HCT116 (cell line): ENCODE measurements around the gene AMACR. TPM values are rescaled to one million over a fixed set of nuclear protein-coding genes. Genes with fewer than 3 reads are reported as not detected.

Experiments
- ATAC-seq: fragments of 200-7000 bp; cut with Tn5 transposase; 2 replicates; pipeline ENCODE4 v1.9.1; 2020; ENCODE audit warnings: mild to moderate bottlenecking, moderate library complexity
- BruUV-seq: library from RNA; stranded (reverse); fragments of 400-500 nt; replicated peaks from 2 replicates; lab custom pipeline; 2021; lab: Mats Ljungman, UMichigan
- CTCF ChIA-PET: fragments of 300-600 bp; sonication (Branson Sonifier 250); formaldehyde crosslinking; loops from one replicate; lab custom pipeline; 2021; ENCODE audit warnings: antibody characterized with exemption; lab: Charles Lee
- POLR2A ChIA-PET: fragments of 300-600, 350-600 bp; sonication (Branson Sonifier 250); formaldehyde crosslinking; loops from one replicate; lab custom pipeline; 2021; ENCODE audit warnings: antibody characterized with exemption; lab: Charles Lee
- RAD21 ChIA-PET, 2 experiments: fragments of 300-600 bp; sonication (Branson Sonifier 250); formaldehyde crosslinking; loops; one replicate each; lab custom pipeline; 2023; ENCODE audit warnings: low total read pairs in 2 of 2; ENCODE audit not compliant: uncharacterized antibody in 2 of 2, unreplicated experiment in 2 of 2, low non-redundant PET in 1 of 2; lab: Charles Lee
- DNase-seq: peaks from one replicate; pipeline ENCODE4 v3.0.0-alpha.2; 2010; ENCODE audit warnings: low read depth, low spot score
- H2AFZ ChIP-seq: fragments of 200-600 bp; shearing (Covaris generic), sonication (generic); 2 replicates; pipeline ENCODE4 v1.6.1; 2017; ENCODE audit warnings: low read depth, mixed run types, mixed read lengths, antibody characterized with exemption, low read length; ENCODE audit not compliant: poor library complexity, severe bottlenecking
- H3K27ac ChIP-seq: 2 replicates; pipeline ENCODE4 v1.5.1; 2012; ENCODE audit warnings: low read depth, low read length
- H3K27me3 ChIP-seq: fragments of 200-600 bp; sonication (generic); 2 replicates; pipeline ENCODE4 v1.6.1; 2016; ENCODE audit warnings: mixed run types, low read length, mixed read lengths; ENCODE audit not compliant: insufficient read depth
- H3K36me3 ChIP-seq, 2 experiments: fragments of 200-500 bp in 1 of 2; fragments of 200-600 bp in 1 of 2; sonication (Bioruptor generic) in 1 of 2; sonication (generic) in 1 of 2; 2 replicates each; pipeline versions ENCODE4 v1.5.1 to v1.6.1; 2014 to 2016; ENCODE audit warnings: low read length in 2 of 2, inconsistent platforms in 1 of 2, mixed read lengths in 1 of 2, mixed run types in 1 of 2; ENCODE audit not compliant: insufficient read depth in 2 of 2, control insufficient read depth in 1 of 2
- H3K4me1 ChIP-seq, 2 experiments: fragments of 200-600 bp in 1 of 2; sonication (generic) in 1 of 2; 2 replicates each; pipeline versions ENCODE4 v1.5.1 to v1.6.1; 2012 to 2017; ENCODE audit warnings: low read length in 2 of 2, inconsistent platforms in 1 of 2, mild to moderate bottlenecking in 1 of 2, mixed read lengths in 1 of 2, mixed run types in 1 of 2, moderate library complexity in 1 of 2; ENCODE audit not compliant: insufficient read depth in 2 of 2, control insufficient read depth in 1 of 2
- H3K4me2 ChIP-seq: fragments of 200-600 bp; sonication (generic); 2 replicates; pipeline ENCODE4 v1.6.1; 2017; ENCODE audit warnings: mixed run types, low read length, mixed read lengths
- H3K4me3 ChIP-seq, 2 experiments: fragments of 200-600 bp in 1 of 2; sonication (generic) in 1 of 2; replicated peaks in 1 of 2; 2 replicates each; pipeline ENCODE4 v1.5.1; 2011 to 2016; ENCODE audit warnings: low read length in 2 of 2, control low read depth in 1 of 2, low read depth in 1 of 2, mild to moderate bottlenecking in 1 of 2, mixed read lengths in 1 of 2, mixed run types in 1 of 2
- H3K79me2 ChIP-seq: fragments of 200-600 bp; sonication (generic); 2 replicates; pipeline ENCODE4 v1.6.1; 2017; ENCODE audit warnings: mild to moderate bottlenecking, mixed run types, low read length, moderate library complexity, mixed read lengths; ENCODE audit not compliant: insufficient read depth
- H3K9ac ChIP-seq: fragments of 200-600 bp; sonication (generic); 2 replicates; pipeline ENCODE4 v1.6.1; 2016; ENCODE audit warnings: low read length, mixed read lengths
- H3K9me2 ChIP-seq: fragments of 200-600 bp; sonication (generic), shearing (Covaris generic); 2 replicates; pipeline ENCODE4 v1.6.1; 2017; ENCODE audit warnings: mixed run types, mild to moderate bottlenecking, moderate library complexity; ENCODE audit not compliant: insufficient read depth
- H3K9me3 ChIP-seq, 2 experiments: fragments of 200-500 bp in 1 of 2; fragments of 200-600 bp in 1 of 2; sonication (Bioruptor generic) in 1 of 2; sonication (generic) in 1 of 2; 2 replicates each; pipeline ENCODE4 v1.6.1; 2014 to 2017; ENCODE audit warnings: low read length in 2 of 2, mixed read lengths in 2 of 2, inconsistent platforms in 1 of 2, low read depth in 1 of 2, mild to moderate bottlenecking in 1 of 2, mixed run types in 1 of 2, moderate library complexity in 1 of 2; ENCODE audit not compliant: control insufficient read depth in 1 of 2, insufficient read depth in 1 of 2
- H4K20me1 ChIP-seq: fragments of 200-600 bp; sonication (generic), shearing (Covaris generic); 2 replicates; pipeline ENCODE4 v1.6.1; 2017; ENCODE audit warnings: mixed run types, mild to moderate bottlenecking, moderate library complexity; ENCODE audit not compliant: insufficient read depth
- CBX3 ChIP-seq: IDR thresholded peaks from 2 replicates; pipeline ENCODE4 v1.6.1; 2012; ENCODE audit warnings: low read depth
- ELF1 ChIP-seq: IDR thresholded peaks from 2 replicates; pipeline ENCODE4 v1.6.1; 2012; ENCODE audit warnings: low read depth, borderline replicate concordance
- JUND ChIP-seq: IDR thresholded peaks from 2 replicates; pipeline ENCODE4 v1.6.1; 2012
- POLR2AphosphoS5 ChIP-seq: IDR thresholded peaks from 2 replicates; pipeline ENCODE4 v1.6.1; 2011; ENCODE audit warnings: mild to moderate bottlenecking, low read depth, low read length, moderate library complexity
- RAD21 ChIP-seq: IDR thresholded peaks from 2 replicates; pipeline ENCODE4 v1.6.1; 2012; ENCODE audit warnings: low read depth, mild to moderate bottlenecking
- ZFX ChIP-seq: fragments of 450-650 bp; IDR thresholded peaks from 2 replicates; pipeline ENCODE4 v1.6.1; 2017
- intact Hi-C: fragments of 100-400 bp; cut with micrococcal nuclease; formaldehyde crosslinking; loops from 2 replicates; pipeline ENCODE4 v1.10.0; 2022
- total RNA-seq: library from RNA; stranded (reverse); gene quantifications from one replicate; pipeline ENCODE4 v1.2.1, GENCODE V29; 2021; ENCODE audit not compliant: unreplicated experiment

AMACR gene
- total RNA-seq, 1 experiment from 2014 or later, result 4.3 TPM

- ChIA-PET CTCF (no interaction called here), POLR2A (no interaction called here)
These were observed 40.1 kb upstream of the AMACR start for GRCh38 chr5:34047774-34048572.

DNA sequence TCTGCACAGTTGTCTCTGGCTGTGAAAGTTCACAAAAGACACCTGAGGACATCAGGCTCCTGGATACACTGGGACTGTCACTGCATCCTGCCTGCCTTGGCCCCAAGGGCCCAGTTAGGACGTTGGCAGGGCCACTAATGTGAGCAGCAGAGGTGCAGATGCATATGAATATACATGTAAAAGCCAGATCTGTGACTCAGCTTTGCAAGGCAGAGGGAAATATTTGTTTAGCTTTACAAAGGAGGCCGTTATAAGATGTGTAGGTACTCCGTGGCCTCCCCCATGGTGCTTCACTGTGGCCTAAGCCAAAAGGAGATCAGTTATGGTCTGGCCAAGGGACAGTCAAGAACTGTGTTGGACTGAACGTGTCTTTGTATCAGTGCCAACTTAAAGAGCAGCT lies 39.3 kb upstream of the AMACR start:
- H3K9me2 ChIP-seq, result no peaks in the 10 kb centered on the region
- no peak overlapping the region for H3K27ac ChIP-seq
- H3K27me3 ChIP-seq, result no peaks in the 10 kb centered on the region
- H3K4me3 ChIP-seq, result no peak overlapping the region
- H3K4me1 ChIP-seq, result no peaks in the 10 kb centered on the region
- no peak overlapping the region for H3K4me2 ChIP-seq
- no peaks in the 10 kb centered on the region for H3K36me3 ChIP-seq
- H3K9me3 ChIP-seq, result no peaks in the 10 kb centered on the region
- CTCF ChIA-PET, result no interaction called here
- no peak for TF ChIP-seq POLR2AphosphoS5
- intact Hi-C loops, result no loop called here
- DNase-seq (no peak), ATAC-seq (no peak)
- H3K79me2 ChIP-seq, result no peaks in the 10 kb centered on the region
- POLR2A ChIA-PET, result no interaction called here
- H3K9ac ChIP-seq, result no peak overlapping the region
- BruUV-seq, result no TSS peak
- RAD21 ChIA-PET, result no interaction called here
- no peak overlapping the region for H2AFZ ChIP-seq
- no peaks in the 10 kb centered on the region for H4K20me1 ChIP-seq

More at GRCh38 chr5:34047774-34048572, 40.1 kb upstream of the AMACR start:
- Histone ChIP-seq H3K9me2 (no peaks in the 10 kb centered on the region), H3K27me3 (no peaks in the 10 kb centered on the region), H3K27ac (no peak overlapping the region), H3K4me2 (no peak overlapping the region), H4K20me1 (no peaks in the 10 kb centered on the region), H3K79me2 (no peaks in the 10 kb centered on the region), H3K9ac (no peak overlapping the region), H3K9me3 (no peaks in the 10 kb centered on the region), H3K4me1 (no peaks in the 10 kb centered on the region), H3K36me3 (no peaks in the 10 kb centered on the region), H3K4me3 (no peak overlapping the region), H2AFZ (no peak overlapping the region)
- no peak for TF ChIP-seq POLR2AphosphoS5
- no peak for TF ChIP-seq RAD21
- no peak for TF ChIP-seq ZFX
- no peak for TF ChIP-seq CBX3
- TF ChIP-seq JUND, result no peak
- TF ChIP-seq ELF1, result no peak
- RAD21 ChIA-PET, result no interaction called here
- no peak for ATAC-seq
- intact Hi-C loops, result no loop called here
- DNase-seq, result no peak
- no TSS peak for BruUV-seq
